NCI-H2171 treated with DMSO at 0.1 percent for 48 hours (cell line): ENCODE measurements around the gene MACC1.

ENCODE experiments used
- DNase-seq: peaks from one replicate; lab custom pipeline; 2025; lab: John Stamatoyannopoulos, UW

MACC1 gene

DNA sequence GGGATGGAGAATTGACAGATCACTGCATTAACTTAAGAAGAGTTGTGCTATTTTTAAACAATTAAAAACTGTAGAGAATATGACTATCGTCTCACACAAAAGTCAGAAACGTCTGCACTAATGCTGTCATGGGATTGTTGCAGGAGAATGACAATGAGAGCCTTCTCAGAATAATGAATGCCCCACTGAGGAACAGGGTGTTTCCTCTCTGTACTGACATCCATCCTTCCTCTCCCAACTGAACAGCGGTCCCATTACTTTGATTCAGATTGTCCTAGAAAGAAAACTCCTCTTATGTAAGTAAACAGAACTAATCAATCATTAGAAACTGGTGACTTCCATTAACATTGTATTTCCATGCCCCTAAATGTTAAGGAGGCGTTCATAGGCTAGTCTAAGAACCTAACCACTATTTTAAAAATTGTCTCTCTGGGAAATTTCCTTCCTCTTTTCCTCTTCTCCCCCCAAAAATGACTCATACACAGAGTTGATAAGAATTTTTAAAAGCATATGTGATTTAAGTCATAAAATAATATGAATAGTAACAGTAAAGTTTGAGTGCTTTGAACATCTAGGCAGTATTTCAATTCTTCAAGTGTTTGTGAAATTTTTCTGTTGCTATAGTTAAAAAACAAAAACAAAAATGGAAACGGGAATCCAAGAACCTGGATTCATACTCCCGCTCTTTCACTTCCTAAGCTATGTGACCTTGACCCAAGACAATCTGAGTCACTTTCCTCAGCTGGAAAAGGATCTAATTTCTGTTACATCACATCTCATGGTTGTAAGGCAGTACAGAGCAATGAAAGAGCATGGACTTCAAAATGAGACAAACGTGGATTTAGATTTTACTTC, 12.7 kb upstream of the MACC1 start:
- DNase-seq, result no peak

DNA sequence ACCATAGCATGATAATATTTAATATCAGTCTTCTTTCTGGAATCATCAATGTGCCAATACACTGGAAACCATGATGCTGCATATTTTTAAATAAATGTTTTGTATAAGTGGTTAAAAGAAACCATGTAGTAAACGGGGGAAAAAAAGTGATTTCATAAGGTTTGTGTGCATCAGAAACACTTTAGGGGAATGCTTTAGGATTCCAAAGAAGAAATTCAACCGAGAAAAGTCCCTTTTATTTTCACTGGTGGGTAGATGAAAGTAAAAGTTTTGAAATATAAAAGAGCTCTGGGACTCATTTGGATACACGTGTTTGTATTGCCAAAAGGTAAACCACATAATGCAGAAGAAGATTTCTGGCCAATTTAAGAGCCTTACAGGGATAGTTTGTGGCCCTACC, 11.9 kb upstream of the MACC1 start:
- DNase-seq, result no peak

DNA sequence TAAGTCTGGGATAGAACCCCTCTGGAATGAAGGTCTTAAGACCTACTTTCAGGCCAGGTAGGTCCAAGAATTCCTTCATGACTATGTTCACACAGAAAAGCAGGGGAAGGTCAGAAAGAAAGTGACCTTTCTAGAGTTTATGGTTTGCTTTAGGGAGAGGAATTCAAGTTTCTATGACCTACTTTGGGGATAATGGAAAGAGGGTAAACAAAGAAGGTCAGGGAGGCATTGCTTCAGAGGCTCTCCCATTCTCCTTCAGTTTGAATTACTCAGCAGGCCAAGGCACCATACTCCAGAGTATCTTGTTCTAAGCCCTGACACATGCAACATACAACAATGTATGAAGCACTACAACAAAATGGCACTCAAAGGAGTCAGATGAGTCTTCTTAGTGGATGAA, 11.5 kb upstream of the MACC1 start:
- no peak for DNase-seq

DNA sequence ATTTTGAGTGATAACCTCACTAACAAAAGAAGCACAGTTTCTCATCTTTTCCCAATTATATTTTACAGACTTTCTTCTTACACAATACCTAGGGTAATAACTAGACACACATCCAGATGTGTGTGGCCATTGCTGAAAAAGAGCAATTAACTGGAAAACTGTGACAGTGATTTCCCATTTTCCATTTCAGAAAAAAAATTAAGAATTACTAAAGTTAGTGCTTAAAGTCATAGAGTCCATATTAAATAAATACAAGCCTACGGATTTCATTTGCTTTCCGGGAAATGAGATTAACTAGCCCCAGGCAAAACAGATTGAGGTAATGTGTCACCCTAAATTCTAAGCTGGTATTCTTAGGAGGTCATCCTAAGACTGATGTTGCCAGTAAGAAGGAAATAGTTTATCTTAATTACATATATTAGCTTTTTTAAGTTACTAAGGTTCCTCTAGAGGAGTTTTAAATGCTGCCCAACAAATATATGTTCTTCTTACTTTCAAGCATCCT, 10.2 kb upstream of the MACC1 start:
- DNase-seq, result no peak

DNA sequence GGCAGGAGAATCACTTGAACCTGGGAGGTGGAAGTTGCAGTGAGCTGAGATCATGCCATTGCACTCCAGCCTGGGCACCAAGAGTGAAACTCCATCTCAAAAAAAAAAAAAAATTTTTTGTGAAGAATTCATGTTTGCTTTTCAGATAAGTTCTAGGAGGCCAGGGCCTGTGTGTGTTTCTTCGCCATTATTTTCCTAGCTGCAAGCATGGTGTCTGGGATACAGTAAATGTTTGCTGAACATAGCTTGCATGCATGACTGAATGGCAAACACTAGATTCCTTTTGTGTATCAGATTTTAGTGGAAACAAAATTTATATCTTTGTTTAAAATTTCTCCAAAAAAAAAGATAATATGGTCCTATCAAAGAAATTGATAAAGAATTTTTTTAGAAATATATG, 9.7 kb upstream of the MACC1 start:
- no peak for DNase-seq

DNA sequence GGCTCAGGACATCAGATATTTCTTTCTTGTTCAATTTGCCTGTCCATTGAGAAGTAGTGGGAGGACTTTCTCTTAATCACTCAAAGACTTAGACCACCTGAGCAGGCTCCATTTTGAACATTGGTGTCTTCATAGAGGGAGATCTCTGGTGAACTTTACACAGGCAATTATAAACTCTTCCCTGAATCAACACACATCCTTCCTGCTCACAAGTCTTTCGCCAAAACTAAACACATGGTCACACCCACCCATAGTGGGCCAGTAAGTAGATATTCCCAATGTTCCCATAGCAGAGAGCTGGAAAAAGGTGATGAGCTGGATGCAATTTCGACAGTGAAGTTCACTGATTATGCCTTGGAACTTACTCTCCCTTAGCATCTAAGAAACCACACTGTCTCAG, 8.2 kb upstream of the MACC1 start:
- no peak for DNase-seq

DNA sequence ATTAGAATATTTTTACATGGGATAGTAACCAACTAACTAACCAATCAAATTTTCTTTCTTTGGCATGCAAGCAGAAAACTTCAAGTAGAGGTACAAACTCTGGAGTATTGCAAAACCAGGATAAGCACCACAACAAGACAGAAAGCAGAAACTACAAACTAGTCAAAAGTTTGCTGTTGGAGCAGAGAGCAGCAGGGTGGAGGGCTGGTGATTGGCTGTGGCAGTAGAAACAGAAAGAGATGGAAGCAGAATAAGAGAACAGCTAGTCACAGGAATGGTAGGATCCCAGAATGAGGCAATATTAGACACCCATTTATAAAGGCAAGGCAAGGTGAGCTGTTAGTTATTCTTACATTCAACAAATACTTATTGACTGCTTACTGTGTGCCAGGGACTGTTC, 6.8 kb upstream of the MACC1 start:
- DNase-seq, result no peak

DNA sequence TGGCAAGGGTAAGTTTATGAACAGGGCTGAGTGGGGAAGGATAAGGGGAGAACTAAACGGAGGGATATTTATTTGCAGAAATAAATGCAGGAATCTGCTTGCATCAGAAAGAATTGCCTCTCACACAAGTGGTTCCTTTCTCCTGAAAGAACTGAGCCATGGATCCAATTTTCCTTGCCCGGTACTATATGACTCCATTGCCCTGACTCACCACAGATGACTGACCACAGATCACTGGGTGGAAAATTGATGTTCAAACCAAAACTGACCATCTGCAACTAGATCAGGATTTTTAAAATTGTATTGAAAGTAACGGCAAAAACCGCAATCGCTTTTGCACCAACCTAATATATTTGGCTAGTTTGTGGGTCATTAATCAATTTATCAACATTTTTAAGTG, 6.2 kb upstream of the MACC1 start:
- DNase-seq, result no peak

DNA sequence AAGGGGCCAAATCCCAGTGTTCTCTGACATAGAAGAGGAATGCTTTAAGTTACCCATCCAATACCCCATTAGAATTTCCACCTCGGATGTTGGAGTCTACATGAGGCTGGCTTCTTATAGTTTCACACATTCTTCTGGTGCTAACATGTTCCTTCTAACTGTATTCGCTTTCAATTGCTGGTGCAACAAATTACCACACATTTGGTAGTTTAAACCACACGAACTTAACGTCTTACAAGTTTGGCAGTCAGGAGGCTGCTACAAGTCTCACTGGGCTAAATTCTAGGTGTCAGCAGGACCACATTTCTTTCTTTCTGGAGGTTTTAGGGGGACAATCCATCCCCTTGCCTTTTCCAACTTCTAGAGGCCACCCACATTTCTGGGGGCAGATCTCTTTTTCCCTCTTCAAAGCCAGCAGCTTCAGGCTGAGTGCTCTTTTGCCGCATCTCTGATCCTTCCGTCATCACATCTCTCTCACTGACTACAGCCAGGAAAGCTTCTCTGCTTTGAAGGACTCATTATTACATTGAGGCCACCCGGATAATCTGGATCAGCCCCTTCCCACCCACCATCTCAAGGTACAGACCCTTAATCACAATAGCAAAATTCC, 5.1 kb upstream of the MACC1 start:
- no peak for DNase-seq

DNA sequence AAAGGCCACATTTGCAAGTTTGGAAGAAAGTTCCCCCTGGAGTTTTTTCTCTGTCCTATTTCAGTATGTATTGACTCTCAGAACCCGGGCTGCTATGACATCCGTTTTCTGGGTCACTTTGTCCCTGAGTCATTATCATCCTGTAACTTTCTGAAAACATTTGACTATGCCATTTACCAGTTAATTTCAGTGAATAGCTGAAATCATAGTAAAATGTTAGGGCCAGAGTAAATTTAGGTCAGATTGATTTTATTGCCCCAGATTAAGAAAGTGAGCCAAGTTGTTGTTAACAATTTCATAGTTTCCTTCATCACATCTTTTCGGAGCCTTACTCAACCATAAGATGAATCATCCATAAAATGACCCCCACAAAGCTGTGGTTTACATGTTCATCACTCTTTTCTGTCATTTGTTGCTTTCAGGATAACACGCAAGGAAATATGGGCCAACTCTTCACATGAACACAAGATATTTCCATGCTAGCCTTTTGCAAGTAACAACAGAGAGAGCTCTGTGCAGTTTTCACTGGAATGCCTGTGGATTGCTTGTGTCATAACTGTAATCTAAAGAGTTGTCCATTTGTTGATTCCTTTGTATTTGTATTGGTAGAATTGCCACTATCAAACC, 3.9 kb upstream of the MACC1 start:
- DNase-seq, result no peak

DNA sequence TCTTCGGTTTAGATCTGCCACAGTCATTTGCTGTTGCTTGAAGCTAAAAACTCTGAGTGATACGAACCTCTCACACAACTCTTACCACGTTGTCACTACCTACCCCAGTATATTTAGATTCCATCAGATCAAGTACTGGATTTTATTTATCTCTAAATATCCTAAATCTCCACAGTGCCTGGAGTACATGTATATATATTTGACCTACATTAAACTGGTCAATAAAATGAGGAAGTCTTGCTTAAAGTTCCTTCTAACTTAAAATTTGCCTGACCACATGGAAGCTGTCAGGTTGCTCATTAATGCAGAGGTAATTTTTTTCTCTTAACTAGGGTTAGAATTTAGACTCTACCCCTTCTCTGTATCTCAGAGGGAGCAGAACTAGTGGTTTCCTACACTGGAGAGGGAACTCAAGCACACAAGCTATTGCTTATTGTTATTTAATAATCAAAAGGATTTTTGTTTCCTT, 3.1 kb upstream of the MACC1 start:
- no peak for DNase-seq

DNA sequence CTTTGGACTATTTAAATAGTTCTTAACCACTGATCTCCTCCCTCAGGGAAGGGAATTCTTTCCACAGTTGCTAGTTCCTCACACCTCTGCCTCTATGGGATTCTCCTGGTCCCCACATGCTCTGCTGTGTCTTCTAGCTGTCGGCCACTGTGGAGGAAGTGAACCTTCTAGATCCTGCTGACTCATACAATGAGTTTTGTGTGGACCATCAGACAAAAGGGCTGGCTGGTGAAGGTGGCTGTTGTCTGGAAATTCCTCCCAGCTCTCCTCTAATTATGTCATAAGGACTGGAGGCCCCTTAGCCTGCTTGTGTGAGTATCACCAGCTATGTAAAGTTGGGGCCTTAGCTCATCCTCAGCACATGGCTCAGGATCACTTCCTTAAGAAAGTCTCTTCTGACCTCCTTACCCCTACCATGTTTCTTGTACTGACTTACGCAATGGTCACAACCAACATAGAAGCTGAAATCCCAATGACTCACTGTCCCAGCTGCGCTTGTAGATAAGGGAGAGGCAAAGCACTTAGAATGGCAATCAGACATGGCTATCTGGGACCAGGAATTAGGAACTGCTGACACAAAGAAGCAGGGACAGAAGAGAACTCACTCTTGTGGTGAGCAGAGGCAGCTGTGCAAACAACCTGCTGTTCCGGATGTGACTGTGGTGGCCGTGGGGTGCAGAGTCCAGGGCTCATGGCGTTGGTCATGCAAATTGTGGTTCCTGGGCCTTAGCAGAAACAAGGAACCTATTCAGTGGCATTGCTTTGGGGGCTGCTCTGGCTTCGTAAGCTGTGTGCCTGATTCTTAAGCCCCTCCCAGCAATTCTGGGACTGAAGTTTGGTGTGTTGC, 2.5 kb upstream of the MACC1 start:
- DNase-seq, result no peak

DNA sequence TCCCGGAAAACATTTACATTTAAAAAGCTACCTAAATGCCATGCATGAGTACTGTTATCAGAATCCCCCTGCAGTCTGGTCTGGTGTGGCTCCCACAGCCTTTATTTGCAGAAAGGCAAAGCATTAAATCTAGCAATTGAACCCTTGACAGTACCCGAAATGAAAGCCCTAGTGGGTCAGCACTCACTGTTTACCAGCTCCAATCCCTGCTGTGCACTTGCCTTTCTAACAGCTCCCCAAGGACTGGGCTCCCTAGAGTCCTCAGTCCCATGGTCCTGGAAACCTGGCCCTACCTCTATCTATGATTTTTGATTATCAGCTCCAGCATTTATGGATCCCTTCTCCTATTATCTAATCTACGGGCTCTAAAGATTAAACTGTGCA, 1.9 kb upstream of the MACC1 start:
- DNase-seq, result no peak

DNA sequence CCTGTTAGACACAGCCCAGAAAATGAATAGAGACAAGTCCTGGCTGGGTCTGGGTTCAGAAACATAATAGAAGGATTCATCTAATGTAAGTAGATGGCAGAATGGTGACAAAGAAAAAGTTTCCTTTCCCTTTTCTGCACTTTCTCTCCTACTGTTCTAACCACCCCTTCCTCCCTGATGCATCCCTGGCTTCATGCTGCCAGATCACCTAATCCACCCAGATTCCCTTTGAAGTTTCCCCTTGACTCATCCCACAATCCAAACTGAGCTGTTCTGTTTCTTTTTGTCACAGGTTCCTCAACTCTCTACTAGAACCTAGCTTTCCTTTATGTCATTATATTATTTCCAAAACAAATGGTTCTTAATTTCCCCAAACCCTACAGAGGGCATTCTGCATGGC, 1.1 kb upstream of the MACC1 start:
- no peak for DNase-seq

DNA sequence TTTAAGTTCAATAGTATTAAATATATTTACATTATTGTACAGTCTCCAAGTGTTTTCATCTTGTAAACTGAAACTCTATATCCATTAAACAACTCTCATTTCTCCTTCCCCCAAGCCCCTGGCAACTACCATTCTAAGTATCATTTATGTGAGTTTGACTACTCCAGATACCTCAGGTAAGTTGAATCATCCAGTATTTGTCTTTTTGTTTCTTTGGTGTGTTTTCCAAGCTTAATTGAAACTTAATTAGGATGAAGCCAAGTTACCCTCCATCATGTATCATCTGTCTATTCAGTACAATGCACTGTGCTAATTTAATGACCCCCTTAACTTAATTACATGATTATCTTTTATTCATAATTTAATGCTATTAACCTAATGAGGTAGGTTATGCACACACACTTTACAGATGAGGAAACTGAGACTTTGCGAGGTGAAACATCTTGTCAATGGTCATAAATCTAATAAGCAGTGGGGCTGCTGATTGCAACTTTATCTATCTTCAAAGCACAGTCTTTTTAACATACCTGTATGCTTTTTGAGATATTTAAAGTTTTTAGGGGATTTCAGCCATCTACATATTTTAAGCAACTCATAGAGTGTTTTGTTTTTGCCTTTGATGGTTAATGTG, 663 bp downstream of the MACC1 start:
- DNase-seq, result no peak

DNA sequence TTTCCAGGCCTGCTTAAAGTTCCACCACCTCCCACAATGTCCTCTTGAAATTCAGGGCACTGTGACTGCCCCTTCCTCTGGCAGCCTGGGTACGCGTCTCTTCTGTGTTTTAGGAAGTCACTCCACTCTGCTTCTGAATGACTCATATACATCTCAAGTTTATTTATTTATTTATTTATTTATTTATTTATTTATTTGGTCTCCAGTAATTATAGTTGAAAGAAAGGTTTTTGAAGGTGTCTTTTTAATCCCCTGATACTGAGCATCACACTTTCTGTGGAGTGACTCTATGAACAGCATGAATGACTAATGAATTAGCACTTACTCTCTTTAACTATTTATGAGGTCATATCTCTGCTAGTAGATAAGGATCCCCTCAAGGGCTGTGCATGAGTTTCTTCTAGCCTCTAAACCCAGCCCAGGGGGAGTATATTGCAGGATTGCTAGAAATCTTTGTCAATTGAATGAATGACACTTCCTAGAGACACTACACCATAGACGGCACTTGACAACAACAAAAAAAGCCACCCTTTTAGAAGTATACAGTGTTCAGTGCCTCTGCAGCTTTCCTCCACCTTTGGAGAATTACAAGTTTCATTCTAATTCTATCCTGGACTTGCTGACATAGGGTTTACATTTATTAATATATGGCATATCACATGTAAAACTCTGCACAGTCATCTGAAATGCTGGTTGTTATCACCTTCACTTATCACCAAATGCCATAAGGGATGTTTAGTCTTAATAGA, 2.1 kb downstream of the MACC1 start:
- DNase-seq, result no peak

DNA sequence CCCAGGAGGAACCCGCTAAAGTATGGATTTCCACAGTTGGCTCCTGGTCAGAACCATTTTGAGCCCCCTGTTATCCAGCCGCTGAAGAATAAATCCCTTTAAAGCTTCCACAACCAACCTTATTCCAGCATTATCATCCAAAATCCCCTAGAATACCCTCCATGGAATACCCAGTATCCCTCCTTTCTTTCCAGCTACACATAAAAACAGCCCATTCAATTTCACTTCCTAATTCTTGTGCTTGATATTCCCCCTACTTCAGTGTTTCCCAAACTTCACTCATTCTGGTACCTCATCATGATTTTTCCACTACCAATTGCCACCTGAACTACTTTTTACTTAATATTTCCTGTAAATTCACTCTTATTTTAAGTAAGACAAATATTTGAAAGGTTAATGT, 3.1 kb downstream of the MACC1 start:
- DNase-seq, result no peak

DNA sequence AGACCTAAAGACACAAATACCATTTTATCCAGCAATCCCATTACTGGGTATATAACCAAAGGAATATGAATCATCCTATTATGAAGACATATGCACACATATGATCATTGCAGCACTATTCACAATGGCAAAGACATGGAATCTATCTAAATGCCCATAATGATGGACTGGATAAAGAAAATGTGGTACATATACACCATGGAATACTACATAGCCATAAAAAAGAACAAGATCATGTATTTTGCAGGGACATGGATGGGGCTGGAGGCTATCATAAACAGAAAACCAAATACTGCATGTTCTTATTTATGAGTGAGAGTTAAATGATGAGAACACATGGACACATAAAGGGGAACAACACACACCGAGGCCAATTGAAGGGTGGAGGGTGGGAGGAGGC, 3.8 kb downstream of the MACC1 start:
- no peak for DNase-seq

DNA sequence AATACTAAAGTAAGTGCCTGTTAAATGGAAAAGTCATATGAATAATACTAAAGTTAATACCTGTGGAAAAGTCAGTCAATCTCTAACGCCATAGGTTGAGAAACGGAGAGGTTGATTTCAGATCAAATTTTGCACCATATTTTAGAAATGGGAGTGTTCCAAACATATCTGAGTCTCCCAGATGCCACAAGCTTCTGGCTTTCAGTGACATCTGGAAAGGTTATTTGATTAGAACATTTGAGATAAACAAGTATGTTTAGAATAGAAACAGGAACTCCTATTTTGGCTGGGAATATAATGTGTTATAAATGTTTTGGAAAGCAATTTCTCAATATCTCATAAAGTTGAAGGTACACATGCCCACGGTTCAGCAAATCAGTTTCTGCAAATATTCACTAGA, 5.8 kb downstream of the MACC1 start:
- no peak for DNase-seq

DNA sequence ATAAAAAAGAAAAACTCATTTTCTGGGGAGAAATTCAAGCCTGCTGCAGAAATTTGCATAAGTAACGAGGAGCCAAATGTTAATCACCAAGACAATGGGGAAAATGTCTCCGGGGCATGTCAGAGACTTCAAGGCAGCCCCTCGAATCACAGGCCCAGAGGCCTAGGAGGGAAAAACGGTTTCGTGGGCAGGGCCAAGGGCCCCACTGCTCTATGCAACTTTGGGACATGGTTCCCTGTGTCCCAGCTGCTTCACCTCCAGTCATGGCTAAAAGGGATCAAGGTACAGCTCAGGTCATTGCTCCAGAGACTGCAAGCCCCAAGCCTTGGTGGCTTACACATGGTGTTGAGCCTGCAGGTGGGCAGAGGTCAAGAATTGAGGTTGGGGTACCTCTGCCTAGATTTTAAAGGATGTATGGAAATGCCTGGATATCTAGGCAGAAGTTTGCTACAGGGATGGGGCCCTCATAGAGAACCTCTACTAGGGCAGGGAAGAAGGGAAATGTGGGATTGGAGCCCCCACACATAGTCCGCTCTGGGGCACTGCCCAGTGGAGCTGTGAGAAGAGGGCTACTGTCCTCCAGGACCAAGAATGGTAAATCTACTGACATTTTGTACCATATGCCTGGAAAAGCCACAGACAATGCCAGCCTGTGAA, 8.4 kb downstream of the MACC1 start:
- no peak for DNase-seq
